Measurements from ENCODE around the gene C9orf85. TPM values are rescaled to one million over a fixed set of nuclear protein-coding genes. Genes with fewer than 3 reads are reported as not detected.

C9orf85 gene
- total and polyA plus RNA-seq, 11 donors, result 3.6 to 9.7 (median 4.8) TPM

- no peaks in the 10 kb centered on the region for H3K9me3 ChIP-seq
- no peaks in the 10 kb centered on the region for H3K27me3 ChIP-seq
- TF ChIP-seq CTCF (IDR thresholded peaks at IDR 0.05) (no peak), POLR2A (IDR thresholded peaks at IDR 0.05) (no peak)
- DNase-seq (peak in 3 of 5 donors; percentile 21 to 40 (median 34)), ATAC-seq (peak in 3 of 4 donors; percentile 67 to 85 (median 72))
- H3K27ac ChIP-seq, result peak overlapping the region in 9 of 12 donors; percentile 16 to 55 (median 27)
- intact Hi-C loops (cut with DNase I), result loop anchor here in 2 of 10 donors (5.0 to 10.0 kb wide), 2 partner anchors 66 to 68 kb away; partner anchors contain the start of genes ABHD17B (in 2 of the 2) and C9orf85 (in 2 of the 2)
- 23 to 33% (median 31%) methylated on average over 5 of the region's 5 CpGs for WGBS, 4 donors
- no peak overlapping the region for H3K4me3 ChIP-seq
- H3K4me1 ChIP-seq, result peaks cover 0 to 21% (median 6%) of the 10 kb centered on the region in 12 donors
- peaks cover 0 to 6% (median 0%) of the 10 kb centered on the region in 9 donors for H3K36me3 ChIP-seq
Measured at GRCh38 chr9:71980266-71981190, 69.1 kb downstream of the C9orf85 start.

GRCh38 chr9:71981944-71982343 is 70.5 kb downstream of the C9orf85 start:
- TF ChIP-seq POLR2A (IDR thresholded peaks at IDR 0.05) (no peak), CTCF (IDR thresholded peaks at IDR 0.05) (no peak)
- H3K27ac ChIP-seq, result no peak overlapping the region
- no peaks in the 10 kb centered on the region for H3K27me3 ChIP-seq
- 66 to 98% (median 81%) methylated on average over 2 of the region's 2 CpGs for WGBS, 4 donors
- ATAC-seq (no peak), DNase-seq (no peak)
- H3K4me3 ChIP-seq, result no peak overlapping the region
- H3K9me3 ChIP-seq, result no peaks in the 10 kb centered on the region
- intact Hi-C loops (cut with DNase I), result loop anchor here in 2 of 10 donors (5.0 to 10.0 kb wide), 2 partner anchors 67 to 70 kb away; partner anchors contain the start of genes ABHD17B (in 2 of the 2) and C9orf85 (in 2 of the 2)
- H3K4me1 ChIP-seq, result peaks cover 0 to 21% (median 7%) of the 10 kb centered on the region in 12 donors
- H3K36me3 ChIP-seq, result peaks cover 0 to 6% (median 0%) of the 10 kb centered on the region in 9 donors

GRCh38 chr9:71984403-71984802 is 73.0 kb downstream of the C9orf85 start:
- peak; percentile 89 to 97 (median 95) for ATAC-seq
- intact Hi-C loops (cut with DNase I), result loop anchor here in 2 of 10 donors (5.0 to 10.0 kb wide), 2 partner anchors 70 to 72 kb away; partner anchors contain the start of genes ABHD17B (in 2 of the 2) and C9orf85 (in 2 of the 2)
- peak overlapping the region in 1 of 12 donors; percentile 28 for H3K27ac ChIP-seq

More at GRCh38 chr9:71984403-71984802, 73.0 kb downstream of the C9orf85 start:
- no peaks in the 10 kb centered on the region for H3K27me3 ChIP-seq
- DNase-seq, result peak; percentile 59 to 86 (median 77)
- WGBS, 4 donors, result 47 to 54% (median 50%) methylated on average over 2 of the region's 2 CpGs
- H3K4me1 ChIP-seq, result peaks cover 0 to 21% (median 7%) of the 10 kb centered on the region in 12 donors
- no peak overlapping the region for H3K4me3 ChIP-seq
- TF ChIP-seq POLR2A (IDR thresholded peaks at IDR 0.05) (no peak), CTCF (IDR thresholded peaks at IDR 0.05) (no peak)
- peaks cover 0 to 6% (median 0%) of the 10 kb centered on the region in 9 donors for H3K36me3 ChIP-seq
- H3K9me3 ChIP-seq, result no peaks in the 10 kb centered on the region
